Stimulated activated CD4-positive, alpha-beta T cell treated with anti-CD3 and anti-CD28 coated beads, Interleukin-2, amount 100 ng/mL, for 24 hours (primary cell): Measurements from ENCODE around the gene SLC4A8.
A peak's percentile ranks its signal among the peaks of the same experiment; 100 is the strongest.

Experiments used
- DNase-seq, 2 donors: peaks; one replicate each; pipeline ENCODE4 v3.0.0-alpha.2; 2020

SLC4A8 gene

GRCh38 chr12:51424662-51425539 lies at the start of gene SLC4A8:
Gene SLC4A8 (plus strand): TSS chr12:51424831. CDS start chr12:51424988, 157 bp downstream.
- peak; percentile 80 to 87 for DNase-seq

- DNase-seq, result no peak
Observed at GRCh38 chr12:51374856-51375255, 49.8 kb upstream of the SLC4A8 start.

- DNase-seq, result no peak
Observed at GRCh38 chr12:51377099-51377984, 47.3 kb upstream of the SLC4A8 start.

- DNase-seq, result no peak
Observed at GRCh38 chr12:51378749-51379148, 45.9 kb upstream of the SLC4A8 start.

- no peak for DNase-seq
Observed at GRCh38 chr12:51379571-51379970, 45.1 kb upstream of the SLC4A8 start.

GRCh38 chr12:51381226-51382079 lies 43.2 kb upstream of the SLC4A8 start:
- DNase-seq, result no peak

GRCh38 chr12:51382173-51382572 lies 42.5 kb upstream of the SLC4A8 start:
- DNase-seq, result no peak

GRCh38 chr12:51383269-51383905 lies 41.2 kb upstream of the SLC4A8 start:
- DNase-seq, result no peak

- DNase-seq, result no peak
Observed at GRCh38 chr12:51386351-51386750, 38.3 kb upstream of the SLC4A8 start.

GRCh38 chr12:51388069-51388799 lies 36.4 kb upstream of the SLC4A8 start:
- DNase-seq, result no peak

- no peak for DNase-seq
Observed at GRCh38 chr12:51388846-51389245, 35.8 kb upstream of the SLC4A8 start.

GRCh38 chr12:51389302-51389999 lies 35.2 kb upstream of the SLC4A8 start:
- DNase-seq, result peak in 1 of 2 donors; percentile 25

- peak in 1 of 2 donors; percentile 17 for DNase-seq
Observed at GRCh38 chr12:51390457-51390856, 34.2 kb upstream of the SLC4A8 start.

GRCh38 chr12:51390891-51391282 lies 33.7 kb upstream of the SLC4A8 start:
- peak; percentile 37 to 39 for DNase-seq

- DNase-seq, result peak; percentile 72 to 78
Observed at GRCh38 chr12:51391283-51392123, 33.1 kb upstream of the SLC4A8 start, which contains the start of gene GALNT6. Gene GALNT6 (minus strand): TSS chr12:51391406. CDS start chr12:51379781, 11,625 bp downstream.

GRCh38 chr12:51392556-51393237 lies 31.9 kb upstream of the SLC4A8 start:
- peak; percentile 17 to 28 for DNase-seq

- peak; percentile 52 to 58 for DNase-seq
Observed at GRCh38 chr12:51393676-51394545, 30.7 kb upstream of the SLC4A8 start.
